GM12878 (cell line): ENCODE results near the gene DNPEP. TPM values are rescaled to one million over a fixed set of nuclear protein-coding genes. Genes with fewer than 3 reads are reported as not detected.

ENCODE experiments used
- ATAC-seq: fragments of 200-7000 bp; cut with Tn5 transposase; 3 replicates; pipeline ENCODE4 v1.9.1; 2020; ENCODE audit warnings: mild to moderate bottlenecking, moderate library complexity
- BruUV-seq: library from RNA; stranded (reverse); fragments of 400-500 nt; replicated peaks from 2 replicates; lab custom pipeline; 2021; lab: Mats Ljungman, UMichigan
- CTCF ChIA-PET: fragments of 300-600 bp; sonication (Branson Sonifier 250); formaldehyde crosslinking; extraction: SDS; loops from one replicate; lab custom pipeline; 2021; ENCODE audit warnings: inconsistent platforms; lab: Yijun Ruan, JAX
- POLR2A ChIA-PET: fragments of 350-600 bp; formaldehyde crosslinking; extraction: SDS; loops from one replicate; lab custom pipeline; 2021; ENCODE audit warnings: inconsistent platforms; lab: Charles Lee
- RAD21 ChIA-PET: fragments of 300-600 bp; sonication (Branson Sonifier 250); formaldehyde crosslinking; loops from one replicate; lab custom pipeline; 2023; ENCODE audit warnings: antibody characterized with exemption; ENCODE audit not compliant: unreplicated experiment; lab: Charles Lee
- SMC1A ChIA-PET: fragments of 300-600 bp; sonication (Branson Sonifier 250); formaldehyde crosslinking; loops from one replicate; lab custom pipeline; 2023; ENCODE audit not compliant: unreplicated experiment, uncharacterized antibody; lab: Charles Lee
- DNase-seq: peaks from one replicate; pipeline ENCODE4 v3.0.0-alpha.2; 2011; ENCODE audit warnings: low read depth, low spot score
- FAIRE-seq: peaks from 3 replicates; lab custom pipeline; 2011; peaks lifted over from hg19 to GRCh38; lab: Jason Lieb, UNC
- H2AFZ ChIP-seq: 2 replicates; pipeline ENCODE4 v1.6.0; 2011; ENCODE audit warnings: low read depth, low read length, control low read depth; ENCODE audit not compliant: control insufficient read depth
- H3K27ac ChIP-seq: 2 replicates; pipeline ENCODE4 v1.5.1; 2011; ENCODE audit warnings: control low read depth; ENCODE audit not compliant: control insufficient read depth, insufficient read depth
- H3K27me3 ChIP-seq, 2 experiments: replicated peaks in 1 of 2; 2 replicates each; pipeline versions ENCODE4 v1.6.0 to v1.6.1; 2011; ENCODE audit warnings: low read length in 1 of 2; ENCODE audit not compliant: control insufficient read depth in 2 of 2, insufficient read depth in 2 of 2
- H3K36me3 ChIP-seq, 2 experiments: 2 replicates each; pipeline ENCODE4 v1.5.1; 2011; ENCODE audit warnings: low read length in 1 of 2; ENCODE audit not compliant: control insufficient read depth in 2 of 2, insufficient read depth in 2 of 2
- H3K4me1 ChIP-seq: 2 replicates; pipeline ENCODE4 v1.6.1; 2011; ENCODE audit warnings: mild to moderate bottlenecking, low read length, moderate library complexity, mixed read lengths; ENCODE audit not compliant: control insufficient read depth, insufficient read depth
- H3K4me2 ChIP-seq: 2 replicates; pipeline ENCODE4 v1.6.0; 2011; ENCODE audit warnings: control low read depth; ENCODE audit not compliant: control insufficient read depth, insufficient read depth
- H3K4me3 ChIP-seq: fragments of 200-600 bp; sonication (generic); 2 replicates; pipeline ENCODE4 v1.5.1; 2016
- H3K79me2 ChIP-seq: 2 replicates; pipeline ENCODE4 v1.6.0; 2011; ENCODE audit warnings: low read length; ENCODE audit not compliant: control insufficient read depth, insufficient read depth
- H3K9ac ChIP-seq: 2 replicates; pipeline ENCODE4 v1.8.0; 2011; ENCODE audit warnings: low read length, control low read depth, mixed read lengths; ENCODE audit not compliant: control insufficient read depth, insufficient read depth
- H3K9me3 ChIP-seq: replicated peaks from 3 replicates; pipeline ENCODE4 v1.5.1; 2011; ENCODE audit warnings: mild to moderate bottlenecking, low read length; ENCODE audit not compliant: control insufficient read depth, insufficient read depth
- H4K20me1 ChIP-seq: 2 replicates; pipeline ENCODE4 v1.6.0; 2011; ENCODE audit not compliant: control insufficient read depth, insufficient read depth
- CEBPB ChIP-seq, 2 experiments: fragments of 150-350 bp in 1 of 2; IDR thresholded peaks; 2 replicates each; pipeline ENCODE4 v1.6.1; 2012 to 2014; ENCODE audit warnings: low read depth in 2 of 2, low read length in 2 of 2, borderline replicate concordance in 1 of 2, inconsistent platforms in 1 of 2
- EED ChIP-seq: sonication (generic); IDR thresholded peaks from 2 replicates; pipeline ENCODE4 v1.6.1; 2016; ENCODE audit warnings: antibody characterized with exemption, low read depth
- HDAC6 ChIP-seq: fragments of 200-600 bp; sonication (generic); IDR thresholded peaks from one replicate; pipeline ENCODE4 v1.8.0; 2017; ENCODE audit warnings: antibody characterized with exemption; ENCODE audit not compliant: unreplicated experiment
- JUNB ChIP-seq: IDR thresholded peaks from 2 replicates; pipeline ENCODE4 v1.6.1; 2016; ENCODE audit warnings: antibody characterized with exemption, mild to moderate bottlenecking
- NFYA ChIP-seq: IDR thresholded peaks from 2 replicates; pipeline ENCODE4 v1.6.1; 2011; ENCODE audit warnings: low read depth, mild to moderate bottlenecking, low read length, improper control_type of control experiment, borderline replicate concordance
- NR2C1 ChIP-seq: fragments of 450-650 bp; IDR thresholded peaks from 2 replicates; pipeline ENCODE4 v1.6.1; 2017; ENCODE audit warnings: antibody characterized with exemption, mild to moderate bottlenecking, moderate library complexity
- RB1 ChIP-seq: fragments of 450-650 bp; formaldehyde crosslinking; IDR thresholded peaks from 2 replicates; pipeline ENCODE4 v1.6.1; 2017; ENCODE audit warnings: mild to moderate bottlenecking, borderline replicate concordance
- TCF3 ChIP-seq: IDR thresholded peaks from 2 replicates; pipeline ENCODE4 v1.6.1; 2012; ENCODE audit warnings: low read depth, mild to moderate bottlenecking, low read length, borderline replicate concordance; ENCODE audit not compliant: insufficient read depth
- ZZZ3 ChIP-seq: IDR thresholded peaks from 2 replicates; pipeline ENCODE4 v1.6.1; 2011; ENCODE audit warnings: low read depth; ENCODE audit not compliant: control insufficient read depth, insufficient read length
- WGBS: methylation state at CpG from one replicate; pipeline ENCODE4 v1.1.6; 2016; ENCODE audit warnings: low lambda C conversion rate; ENCODE audit not compliant: insufficient replicate concordance, insufficient coverage; ENCODE audit errors: missing lambda C conversion rate; 5-methylcytosine and 5-hydroxymethylcytosine counted together
- in situ Hi-C: fragments of 300-500 bp; cut with MboI; formaldehyde crosslinking; loops from 9 replicates; pipeline ENCODE4 v1.14.3; 2018; ENCODE audit warnings: mixed read lengths
- intact Hi-C: fragments of 100-400 bp; cut with micrococcal nuclease; formaldehyde crosslinking; loops from one replicate; pipeline ENCODE4 v1.14.2; 2022; ENCODE audit not compliant: unreplicated experiment
- polyA plus RNA-seq, 11 experiments: library from polyadenylated mRNA; depleted of rRNA in 4 of 11; unstranded in 6 of 11; stranded (reverse) in 5 of 11; fragments of >200 nt; fragmentation: Nextera tagmentation in 4 of 11; fragmentation: Illumina TruSeq in 1 of 11; extraction: Ambion mirVana in 4 of 11; extraction: Trizol in 1 of 11; gene quantifications; 1 replicate in 1 of 11; 2 replicates in 10 of 11; pipeline versions ENCODE4 v1.2.1 to v1.2.3, GENCODE V29; 2011 to 2016; ENCODE audit warnings: inconsistent platforms in 2 of 11, missing spikeins in 2 of 11, low read depth in 1 of 11
- total RNA-seq, 4 experiments: library from RNA; depleted of rRNA in 3 of 4; stranded (reverse); fragments of >200 nt in 3 of 4; fragmentation: Illumina TruSeq in 1 of 4; extraction: Trizol in 1 of 4; gene quantifications; 2 replicates each; pipeline versions ENCODE4 v1.2.1 to v1.2.3, GENCODE V29; 2013 to 2021
- TF ChIP-seq, protein P1 (sequence below): fragments of 450-650 bp; conservative IDR thresholded peaks from 2 replicates; pipeline ENCODE4 v1.6.1; 2017; ENCODE audit warnings: mild to moderate bottlenecking, moderate library complexity
- TF ChIP-seq, protein P2 (sequence below): fragments of 150-350 bp; IDR thresholded peaks from 2 replicates; pipeline ENCODE4 v1.6.1; 2014; ENCODE audit warnings: mild to moderate bottlenecking, low read depth, low read length

DNPEP gene
- total and polyA plus RNA-seq, 10 of the 15 experiments (the other 5 are each of a cell fraction or from before 2014, with no cell fraction given): 33.1 to 82.0 (median 64.1) TPM

DNA sequence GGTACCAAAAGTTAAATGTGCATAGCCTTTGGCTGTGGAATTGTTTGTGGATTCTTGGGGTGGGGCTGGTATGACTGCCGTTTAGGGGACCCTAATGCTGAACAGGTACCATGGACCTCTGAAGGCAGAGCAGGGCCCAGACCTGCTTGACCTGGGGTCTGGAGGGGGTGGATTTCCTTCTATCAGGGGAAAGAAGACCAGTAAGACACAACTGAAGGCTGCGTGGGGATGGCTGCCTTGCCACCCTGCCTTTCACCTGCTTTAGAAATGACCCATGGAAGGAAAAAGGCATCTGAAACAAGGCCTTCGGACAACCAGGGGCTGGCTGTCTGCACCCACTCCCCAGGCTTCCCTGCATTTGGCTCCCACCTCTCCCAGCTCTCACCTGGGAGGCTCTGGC lies 37.5 kb downstream of the DNPEP start:
- DNase-seq: no peak
- H3K27ac ChIP-seq: no peak overlapping the region
- TF ChIP-seq EED (no peak), JUNB (no peak), RB1 (no peak), NFYA (no peak), NR2C1 (no peak), TCF3 (no peak), CEBPB (IDR thresholded peaks at IDR 0.05; ENCODE audit: borderline replicate concordance in 1 of 2, low read depth in 2 of 2, low read length in 2 of 2) (no peak), ZZZ3 (no peak), HDAC6 (no peak)
- TF ChIP-seq, protein P1, sequence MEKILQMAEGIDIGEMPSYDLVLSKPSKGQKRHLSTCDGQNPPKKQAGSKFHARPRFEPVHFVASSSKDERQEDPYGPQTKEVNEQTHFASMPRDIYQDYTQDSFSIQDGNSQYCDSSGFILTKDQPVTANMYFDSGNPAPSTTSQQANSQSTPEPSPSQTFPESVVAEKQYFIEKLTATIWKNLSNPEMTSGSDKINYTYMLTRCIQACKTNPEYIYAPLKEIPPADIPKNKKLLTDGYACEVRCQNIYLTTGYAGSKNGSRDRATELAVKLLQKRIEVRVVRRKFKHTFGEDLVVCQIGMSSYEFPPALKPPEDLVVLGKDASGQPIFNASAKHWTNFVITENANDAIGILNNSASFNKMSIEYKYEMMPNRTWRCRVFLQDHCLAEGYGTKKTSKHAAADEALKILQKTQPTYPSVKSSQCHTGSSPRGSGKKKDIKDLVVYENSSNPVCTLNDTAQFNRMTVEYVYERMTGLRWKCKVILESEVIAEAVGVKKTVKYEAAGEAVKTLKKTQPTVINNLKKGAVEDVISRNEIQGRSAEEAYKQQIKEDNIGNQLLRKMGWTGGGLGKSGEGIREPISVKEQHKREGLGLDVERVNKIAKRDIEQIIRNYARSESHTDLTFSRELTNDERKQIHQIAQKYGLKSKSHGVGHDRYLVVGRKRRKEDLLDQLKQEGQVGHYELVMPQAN: no peak
- TF ChIP-seq, protein P2, sequence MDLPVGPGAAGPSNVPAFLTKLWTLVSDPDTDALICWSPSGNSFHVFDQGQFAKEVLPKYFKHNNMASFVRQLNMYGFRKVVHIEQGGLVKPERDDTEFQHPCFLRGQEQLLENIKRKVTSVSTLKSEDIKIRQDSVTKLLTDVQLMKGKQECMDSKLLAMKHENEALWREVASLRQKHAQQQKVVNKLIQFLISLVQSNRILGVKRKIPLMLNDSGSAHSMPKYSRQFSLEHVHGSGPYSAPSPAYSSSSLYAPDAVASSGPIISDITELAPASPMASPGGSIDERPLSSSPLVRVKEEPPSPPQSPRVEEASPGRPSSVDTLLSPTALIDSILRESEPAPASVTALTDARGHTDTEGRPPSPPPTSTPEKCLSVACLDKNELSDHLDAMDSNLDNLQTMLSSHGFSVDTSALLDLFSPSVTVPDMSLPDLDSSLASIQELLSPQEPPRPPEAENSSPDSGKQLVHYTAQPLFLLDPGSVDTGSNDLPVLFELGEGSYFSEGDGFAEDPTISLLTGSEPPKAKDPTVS: no peak
- H3K27me3 ChIP-seq: peaks cover 0 to 2% of the 10 kb centered on the region in 2 experiments; a peak in 2 of 4 replicates
- no peak overlapping the region for H3K4me3 ChIP-seq
- WGBS: 36% methylated on average over 3 of the region's 3 CpGs
- no peak overlapping the region for H2AFZ ChIP-seq
- no peak overlapping the region for H3K4me2 ChIP-seq
- H3K4me1 ChIP-seq: no peaks in the 10 kb centered on the region
- no TSS peak for BruUV-seq
- H3K79me2 ChIP-seq: no peaks in the 10 kb centered on the region
- H3K9ac ChIP-seq: no peak overlapping the region
- no peaks in the 10 kb centered on the region for H3K36me3 ChIP-seq
- intact Hi-C loops: no loop called here
- no peaks in the 10 kb centered on the region for H3K9me3 ChIP-seq
- no peak for FAIRE-seq
- CTCF ChIA-PET: interaction anchor here (1.0 kb wide), 1 partner anchor 15 kb away, joined by 3 read pairs; no protein-coding TSS in a partner anchor
- no peak for ATAC-seq
- in situ Hi-C loops: no loop called here
- SMC1A ChIA-PET: interaction anchor here (0.8 to 0.9 kb wide), 2 partner anchors 191 to 194 kb away, joined by 3 read pairs; no protein-coding TSS in a partner anchor
- POLR2A ChIA-PET: no interaction called here
- RAD21 ChIA-PET: interaction anchor here (0.9 kb wide), 1 partner anchor 17 kb away, joined by 3 read pairs; no protein-coding TSS in a partner anchor
- no peaks in the 10 kb centered on the region for H4K20me1 ChIP-seq
